OCI-LY1 (cell line): ENCODE results near the gene PAEP.

Experiments used
- H2AFZ ChIP-seq: fragments of 200-600 bp; sonication (generic), shearing (Covaris generic); 2 replicates; pipeline ENCODE4 v1.6.0; 2014; ENCODE audit warnings: antibody characterized with exemption, mild to moderate bottlenecking, low read length
- H3F3A ChIP-seq: fragments of 200-600 bp; sonication (generic), shearing (Covaris generic); 2 replicates; pipeline ENCODE4 v1.6.0; 2014; ENCODE audit warnings: mild to moderate bottlenecking, antibody characterized with exemption, low read length, moderate library complexity; ENCODE audit not compliant: insufficient read depth
- H3K27ac ChIP-seq: fragments of 200-600 bp; sonication (generic); 2 replicates; pipeline ENCODE4 v1.5.1; 2014; ENCODE audit warnings: low read length, mixed run types, mild to moderate bottlenecking, low read depth; ENCODE audit not compliant: poor library complexity, severe bottlenecking
- H3K27me3 ChIP-seq: fragments of 200-600 bp; sonication (generic); 2 replicates; pipeline ENCODE4 v1.6.0; 2014; ENCODE audit warnings: antibody characterized with exemption, mild to moderate bottlenecking, low read length, moderate library complexity; ENCODE audit not compliant: insufficient read depth
- H3K36me3 ChIP-seq: fragments of 200-600 bp; sonication (generic); 2 replicates; pipeline ENCODE4 v1.6.1; 2014; ENCODE audit warnings: mild to moderate bottlenecking, antibody characterized with exemption, low read length, moderate library complexity, mixed read lengths; ENCODE audit not compliant: insufficient read depth
- H3K4me1 ChIP-seq: fragments of 200-600 bp; sonication (generic); 2 replicates; pipeline ENCODE4 v1.5.1; 2014; ENCODE audit warnings: mild to moderate bottlenecking, low read length, moderate library complexity; ENCODE audit not compliant: insufficient read depth, severe bottlenecking
- H3K4me2 ChIP-seq: fragments of 200-600 bp; sonication (generic), shearing (Covaris generic); 2 replicates; pipeline ENCODE4 v1.6.1; 2014; ENCODE audit warnings: low read length
- H3K4me3 ChIP-seq: fragments of 200-600 bp; sonication (generic); 2 replicates; pipeline ENCODE4 v1.5.1; 2014; ENCODE audit warnings: low read length, low read depth, mild to moderate bottlenecking, mixed read lengths; ENCODE audit not compliant: poor library complexity, severe bottlenecking
- H3K79me2 ChIP-seq: fragments of 200-600 bp; shearing (Covaris generic); 2 replicates; pipeline ENCODE4 v1.6.1; 2016; ENCODE audit warnings: mixed run types, low read length, mixed read lengths; ENCODE audit not compliant: insufficient read depth
- H3K9ac ChIP-seq: fragments of 200-600 bp; sonication (generic), shearing (Covaris generic); 2 replicates; pipeline ENCODE4 v1.6.1; 2014; ENCODE audit warnings: mild to moderate bottlenecking, low read length, mixed read lengths
- H3K9me2 ChIP-seq: fragments of 200-600 bp; sonication (generic), shearing (Covaris generic); 2 replicates; pipeline ENCODE4 v1.6.1; 2014; ENCODE audit warnings: low read depth, mild to moderate bottlenecking, low read length, mixed read lengths
- H3K9me3 ChIP-seq: fragments of 200-600 bp; shearing (Covaris generic); 2 replicates; pipeline ENCODE4 v1.6.1; 2014; ENCODE audit warnings: low read length, mixed read lengths
- H4K20me1 ChIP-seq: fragments of 200-600 bp; sonication (generic), shearing (Covaris generic); 2 replicates; pipeline ENCODE4 v1.6.0; 2016; ENCODE audit warnings: mild to moderate bottlenecking, low read length; ENCODE audit not compliant: insufficient read depth
- EZH2 ChIP-seq: fragments of 200-600 bp; sonication (generic), shearing (Covaris generic); IDR thresholded peaks from 2 replicates; pipeline ENCODE4 v1.8.0; 2017; ENCODE audit warnings: borderline replicate concordance, mixed run types, mild to moderate bottlenecking, antibody characterized with exemption, low read length, moderate library complexity, mixed read lengths
- TF ChIP-seq, protein P1 (sequence below): fragments of 200-600 bp; sonication (generic), shearing (Covaris generic); IDR thresholded peaks from 2 replicates; pipeline ENCODE4 v1.5.1; 2017; ENCODE audit warnings: mild to moderate bottlenecking, antibody characterized with exemption, low read length, moderate library complexity, mixed read lengths

The PAEP gene

DNA sequence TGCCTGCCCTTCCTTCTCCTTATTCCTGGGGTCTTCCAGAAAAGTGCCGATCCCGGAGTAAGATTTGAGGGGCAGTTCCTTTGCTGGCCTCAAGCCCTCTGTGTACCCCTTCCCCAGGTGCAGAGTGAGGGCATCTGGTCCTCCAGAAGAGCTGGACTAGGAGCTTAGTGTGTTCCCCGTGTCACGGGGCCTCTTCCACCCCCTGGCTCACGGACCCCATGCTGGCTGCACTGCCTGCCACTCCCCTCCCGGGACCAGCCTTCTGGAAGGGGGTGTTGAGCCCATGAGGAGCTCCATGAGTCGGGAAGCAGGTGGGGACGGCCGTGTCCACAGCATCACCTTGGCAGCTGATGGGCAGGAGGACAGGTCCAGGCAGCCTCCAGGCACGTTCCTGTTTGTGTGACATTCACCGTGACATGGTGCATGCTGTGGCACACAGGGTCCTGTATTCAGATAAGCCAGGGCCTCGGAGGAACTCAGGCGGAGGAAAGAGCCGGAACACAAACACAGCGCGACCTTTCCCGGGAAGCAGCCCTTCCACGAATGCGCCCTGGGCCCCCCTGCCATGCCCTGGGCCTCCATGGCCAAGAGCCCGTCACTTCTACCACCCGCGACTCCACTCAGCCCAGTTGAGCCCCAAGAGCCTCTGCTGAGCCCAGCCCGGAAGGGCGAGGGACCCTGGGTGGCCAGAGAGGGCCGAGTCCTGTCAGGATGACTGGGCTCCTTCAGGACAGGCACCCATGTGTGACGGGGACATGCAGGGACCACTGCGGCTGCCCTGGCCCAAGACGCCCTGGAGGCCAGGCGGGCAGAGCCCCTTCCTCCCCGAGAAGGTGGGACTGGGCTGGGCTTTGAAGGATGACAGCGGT is 46.2 kb upstream of the PAEP start:
- H3K9ac ChIP-seq, result no peak overlapping the region
- peaks cover 6% of the 10 kb centered on the region; the same call in 1 of the 2 replicates for H3K27me3 ChIP-seq
- no peaks in the 10 kb centered on the region for H4K20me1 ChIP-seq
- H3K27ac ChIP-seq, result no peak overlapping the region
- no peak overlapping the region for H3K4me2 ChIP-seq
- TF ChIP-seq, protein P1, sequence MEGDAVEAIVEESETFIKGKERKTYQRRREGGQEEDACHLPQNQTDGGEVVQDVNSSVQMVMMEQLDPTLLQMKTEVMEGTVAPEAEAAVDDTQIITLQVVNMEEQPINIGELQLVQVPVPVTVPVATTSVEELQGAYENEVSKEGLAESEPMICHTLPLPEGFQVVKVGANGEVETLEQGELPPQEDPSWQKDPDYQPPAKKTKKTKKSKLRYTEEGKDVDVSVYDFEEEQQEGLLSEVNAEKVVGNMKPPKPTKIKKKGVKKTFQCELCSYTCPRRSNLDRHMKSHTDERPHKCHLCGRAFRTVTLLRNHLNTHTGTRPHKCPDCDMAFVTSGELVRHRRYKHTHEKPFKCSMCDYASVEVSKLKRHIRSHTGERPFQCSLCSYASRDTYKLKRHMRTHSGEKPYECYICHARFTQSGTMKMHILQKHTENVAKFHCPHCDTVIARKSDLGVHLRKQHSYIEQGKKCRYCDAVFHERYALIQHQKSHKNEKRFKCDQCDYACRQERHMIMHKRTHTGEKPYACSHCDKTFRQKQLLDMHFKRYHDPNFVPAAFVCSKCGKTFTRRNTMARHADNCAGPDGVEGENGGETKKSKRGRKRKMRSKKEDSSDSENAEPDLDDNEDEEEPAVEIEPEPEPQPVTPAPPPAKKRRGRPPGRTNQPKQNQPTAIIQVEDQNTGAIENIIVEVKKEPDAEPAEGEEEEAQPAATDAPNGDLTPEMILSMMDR, result no peak
- no peak for TF ChIP-seq EZH2
- no peaks in the 10 kb centered on the region for H3K9me3 ChIP-seq
- H3K4me3 ChIP-seq, result no peak overlapping the region
- no peaks in the 10 kb centered on the region for H3K9me2 ChIP-seq
- no peaks in the 10 kb centered on the region for H3K36me3 ChIP-seq
- no peaks in the 10 kb centered on the region for H3K79me2 ChIP-seq
- no peaks in the 10 kb centered on the region for H3F3A ChIP-seq
- no peak overlapping the region for H2AFZ ChIP-seq
- H3K4me1 ChIP-seq, result no peaks in the 10 kb centered on the region

DNA sequence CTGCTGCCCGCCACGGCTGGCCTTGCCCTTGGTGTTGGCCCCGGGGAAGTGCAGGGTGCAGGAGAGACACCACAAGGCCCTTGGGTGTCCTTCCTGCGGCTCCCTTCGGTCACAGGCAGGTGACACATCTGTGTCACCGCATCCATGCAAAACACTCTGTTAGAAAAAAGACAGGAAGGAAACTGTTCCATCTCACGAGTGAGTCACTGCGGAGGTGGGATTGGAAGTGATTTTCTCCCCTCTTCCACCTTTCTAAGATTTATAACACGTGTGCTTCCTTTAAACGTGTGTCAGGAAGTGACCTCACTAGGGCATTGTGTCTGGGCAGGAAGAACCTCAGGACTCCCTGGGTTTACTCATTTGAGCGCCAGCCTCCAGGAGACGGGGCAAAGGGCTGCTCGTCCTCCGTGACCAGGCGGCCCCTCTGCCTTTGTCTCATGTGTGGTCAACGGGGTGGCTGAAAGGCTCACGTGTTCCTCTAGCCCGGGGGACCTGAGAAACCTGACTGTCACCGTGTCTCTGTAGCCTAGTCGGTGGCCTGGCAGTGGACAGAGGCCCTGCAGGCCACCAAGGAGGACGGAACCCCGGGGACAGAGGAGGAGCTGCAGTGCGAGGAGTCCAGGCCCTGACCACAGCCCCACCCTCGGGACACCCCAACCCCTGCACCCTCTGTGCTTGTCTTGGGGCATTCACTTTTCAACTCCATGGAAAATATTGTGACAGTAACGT is 45.3 kb upstream of the PAEP start:
- Histone ChIP-seq H3K4me1 (no peaks in the 10 kb centered on the region), H3F3A (no peaks in the 10 kb centered on the region), H3K27me3 (peaks cover 6% of the 10 kb centered on the region; the same call in 1 of the 2 replicates), H2AFZ (no peak overlapping the region), H3K4me2 (no peak overlapping the region), H3K79me2 (no peaks in the 10 kb centered on the region), H3K36me3 (no peaks in the 10 kb centered on the region), H3K9me3 (no peaks in the 10 kb centered on the region), H3K27ac (no peak overlapping the region), H3K4me3 (no peak overlapping the region), H3K9ac (no peak overlapping the region), H3K9me2 (no peaks in the 10 kb centered on the region), H4K20me1 (no peaks in the 10 kb centered on the region)
- no peak for TF ChIP-seq EZH2
- TF ChIP-seq, protein P1, result no peak

DNA sequence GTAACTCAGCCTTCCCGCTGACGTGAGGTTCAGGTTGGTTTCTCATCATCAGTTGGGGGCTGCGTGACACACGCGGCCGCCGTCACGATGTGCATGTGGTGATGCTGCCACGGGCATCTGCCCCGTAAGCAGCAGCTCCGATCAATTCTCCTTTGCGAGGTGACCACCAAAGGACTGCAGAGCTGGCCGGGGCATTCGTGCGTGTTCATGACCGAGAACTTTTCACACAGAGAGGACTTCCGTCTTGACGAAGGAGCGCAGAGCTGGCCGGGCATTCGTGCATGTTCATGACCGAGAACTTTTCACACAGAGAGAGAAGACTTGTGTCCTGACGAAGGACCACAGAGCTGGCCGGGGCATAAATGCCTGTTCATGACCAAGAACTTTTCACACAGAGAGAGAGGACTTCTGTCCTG is 44.1 kb upstream of the PAEP start:
- Histone ChIP-seq H3K27me3 (peaks cover 6% of the 10 kb centered on the region; the same call in 1 of the 2 replicates), H3K36me3 (no peaks in the 10 kb centered on the region)

More for the DNA sequence above, 44.1 kb upstream of the PAEP start:
- Histone ChIP-seq H3K79me2 (no peaks in the 10 kb centered on the region), H3F3A (no peaks in the 10 kb centered on the region), H3K9me2 (no peaks in the 10 kb centered on the region), H2AFZ (no peak overlapping the region), H3K4me3 (no peak overlapping the region), H3K4me1 (no peaks in the 10 kb centered on the region), H4K20me1 (no peaks in the 10 kb centered on the region), H3K9me3 (no peaks in the 10 kb centered on the region), H3K9ac (no peak overlapping the region), H3K27ac (no peak overlapping the region), H3K4me2 (no peak overlapping the region)
- no peak for TF ChIP-seq EZH2
- TF ChIP-seq, protein P1, result no peak
